Smooth muscle cell (in vitro differentiated cells): ENCODE data around the gene TXNDC11. TPM values are rescaled to one million over a fixed set of nuclear protein-coding genes. Genes with fewer than 3 reads are reported as not detected.

Source experiments
- DNase-seq: peaks from one replicate; lab custom pipeline; 2025; ENCODE audit not compliant: unreplicated experiment; lab: John Stamatoyannopoulos, UW
- H2AFZ ChIP-seq: fragments of 200-600 bp; sonication (generic); 2 replicates; pipeline ENCODE4 v1.6.0; 2016; ENCODE audit warnings: antibody characterized with exemption, low read depth, mild to moderate bottlenecking
- H3F3A ChIP-seq: fragments of 200-600 bp; sonication (generic); 2 replicates; pipeline ENCODE4 v1.6.0; 2017; ENCODE audit warnings: antibody characterized with exemption, low read depth
- H3K27ac ChIP-seq: fragments of 200-600 bp; sonication (generic); 2 replicates; pipeline ENCODE4 v1.5.1; 2016; ENCODE audit warnings: low read depth, mild to moderate bottlenecking
- H3K27me3 ChIP-seq: fragments of 200-600 bp; sonication (generic); 2 replicates; pipeline ENCODE4 v1.6.1; 2016; ENCODE audit warnings: low read depth, mild to moderate bottlenecking
- H3K36me3 ChIP-seq: fragments of 200-600 bp; sonication (generic); 2 replicates; pipeline ENCODE4 v1.5.1; 2016; ENCODE audit warnings: low read depth
- H3K4me1 ChIP-seq: fragments of 200-600 bp; sonication (generic); 2 replicates; pipeline ENCODE4 v1.5.1; 2016; ENCODE audit warnings: low read depth
- H3K4me2 ChIP-seq: fragments of 200-600 bp; sonication (generic); 2 replicates; pipeline ENCODE4 v1.6.0; 2016; ENCODE audit warnings: mild to moderate bottlenecking
- H3K4me3 ChIP-seq: fragments of 200-600 bp; sonication (generic); 2 replicates; pipeline ENCODE4 v1.5.1; 2016; ENCODE audit warnings: mild to moderate bottlenecking
- H3K79me2 ChIP-seq: fragments of 200-600 bp; sonication (generic); 2 replicates; pipeline ENCODE4 v1.6.0; 2016; ENCODE audit warnings: low read depth, mild to moderate bottlenecking
- H3K9ac ChIP-seq: fragments of 200-600 bp; sonication (generic); 2 replicates; pipeline ENCODE4 v1.6.0; 2016; ENCODE audit warnings: low read depth
- H3K9me3 ChIP-seq: fragments of 200-600 bp; sonication (generic); replicated peaks from 2 replicates; pipeline ENCODE4 v1.5.1; 2016; ENCODE audit warnings: low read depth
- H4K20me1 ChIP-seq: fragments of 200-600 bp; sonication (generic); 2 replicates; pipeline ENCODE4 v1.6.0; 2016; ENCODE audit warnings: low read depth
- CTCF ChIP-seq: fragments of 200-600 bp; sonication (generic); IDR thresholded peaks from 2 replicates; pipeline ENCODE4 v1.5.1; 2017; ENCODE audit warnings: borderline replicate concordance, mild to moderate bottlenecking, antibody characterized with exemption; ENCODE audit not compliant: insufficient read depth, poor library complexity, severe bottlenecking
- WGBS: methylation state at CpG from one replicate; pipeline ENCODE4 v1.1.7; 2016; ENCODE audit warnings: low lambda C conversion rate; 5-methylcytosine and 5-hydroxymethylcytosine counted together
- polyA plus RNA-seq: library from polyadenylated mRNA; unstranded; fragments of >200 nt; fragmentation: Nextera tagmentation; extraction: Ambion mirVana; gene quantifications from 2 replicates; pipeline ENCODE4 v1.2.1, GENCODE V29; 2016
- total RNA-seq: library from RNA; depleted of rRNA; stranded (reverse); fragments of >200 nt; gene quantifications from 2 replicates; pipeline ENCODE4 v1.2.3, GENCODE V29; 2014

TXNDC11 gene
- total and polyA plus RNA-seq, 2 experiments from 2014 or later, result 27.3 to 30.8 TPM

DNA sequence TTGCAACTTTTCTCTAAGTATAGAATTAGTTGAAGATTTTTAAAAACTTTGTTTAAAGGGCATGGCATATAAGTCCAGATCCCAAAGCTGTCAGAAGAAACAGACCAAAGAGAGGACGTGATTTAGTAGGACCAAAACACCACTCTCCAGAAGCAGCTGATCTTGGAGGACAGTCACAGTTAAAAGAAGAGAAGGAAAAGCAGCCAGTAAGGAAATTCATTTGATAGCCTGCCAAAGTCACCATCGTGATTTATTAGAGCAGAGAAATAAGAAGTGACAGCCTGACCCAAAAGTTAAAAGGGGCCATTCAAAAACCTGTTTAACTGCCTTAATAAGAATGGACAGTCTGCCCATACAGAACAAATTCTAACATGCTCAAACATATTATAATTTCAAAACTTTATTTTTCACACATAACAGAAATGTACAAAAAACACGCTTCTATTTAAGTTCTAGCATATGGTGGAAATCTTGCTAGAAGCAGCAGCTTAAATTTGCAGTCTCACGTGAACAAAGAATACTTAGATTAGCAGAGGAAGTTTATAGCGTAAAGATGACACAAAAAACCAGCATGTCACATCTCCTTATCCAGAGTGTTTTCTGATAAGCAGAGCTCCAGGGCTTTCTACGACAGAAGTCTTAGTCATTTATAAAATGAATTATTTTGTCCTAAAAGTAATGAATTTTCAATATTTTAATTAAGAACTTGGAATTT is 37.2 kb downstream of the TXNDC11 start:
- no peak overlapping the region for H3K9ac ChIP-seq
- H3K4me2 ChIP-seq, result no peak overlapping the region
- H3K9me3 ChIP-seq, result no peaks in the 10 kb centered on the region
- peaks cover 4% of the 10 kb centered on the region for H3K36me3 ChIP-seq
- DNase-seq, result no peak
- H3K4me1 ChIP-seq, result no peaks in the 10 kb centered on the region
- peaks cover 18% of the 10 kb centered on the region for H3K79me2 ChIP-seq
- H3F3A ChIP-seq, result no peaks in the 10 kb centered on the region
- H4K20me1 ChIP-seq, result peaks cover 91% of the 10 kb centered on the region
- H3K27ac ChIP-seq, result no peak overlapping the region
- 57% methylated on average over 6 of the region's 6 CpGs for WGBS
- H3K27me3 ChIP-seq, result no peaks in the 10 kb centered on the region
- TF ChIP-seq CTCF, result no peak
- H2AFZ ChIP-seq, result no peak overlapping the region
- no peak overlapping the region for H3K4me3 ChIP-seq

DNA sequence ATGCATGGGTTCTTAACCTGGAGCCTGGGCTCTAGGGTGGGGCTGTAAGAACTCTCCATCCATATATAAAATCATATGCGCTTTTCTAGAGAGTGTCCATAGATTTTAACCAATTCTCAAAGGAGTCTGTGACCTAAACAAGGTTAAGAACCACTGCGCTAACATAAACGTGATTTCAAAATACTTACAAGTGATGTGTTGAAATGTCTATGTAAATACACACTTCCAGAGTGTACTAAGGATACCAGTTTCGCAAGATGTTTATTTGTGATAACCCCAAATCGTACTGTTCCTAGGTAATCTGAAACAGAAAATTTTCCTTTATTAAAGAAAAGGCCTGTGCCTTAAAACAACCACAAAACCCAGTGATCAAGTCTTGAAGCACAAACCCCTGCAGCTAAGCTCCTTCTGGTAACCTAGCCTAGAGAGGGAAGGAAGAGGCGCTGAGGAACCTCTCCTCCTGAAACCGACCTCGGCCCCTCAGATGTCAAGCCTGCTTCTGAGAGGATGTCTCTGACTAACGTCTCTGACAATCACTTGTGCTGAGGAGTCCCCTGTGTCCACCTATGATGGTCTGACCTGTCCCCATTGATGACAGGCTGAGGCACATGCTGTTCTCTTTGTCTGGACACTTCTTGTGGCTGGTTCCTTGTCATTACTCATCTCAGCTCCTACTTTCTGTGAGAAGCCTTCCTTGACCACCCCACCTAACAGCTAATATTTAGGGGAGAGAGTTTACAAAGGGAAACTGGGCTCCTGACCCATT is 42.2 kb downstream of the TXNDC11 start:
- Histone ChIP-seq H3K27me3 (no peaks in the 10 kb centered on the region), H3K9ac (no peak overlapping the region), H3F3A (no peaks in the 10 kb centered on the region), H3K4me1 (no peaks in the 10 kb centered on the region), H3K9me3 (no peaks in the 10 kb centered on the region), H3K4me2 (no peak overlapping the region), H3K4me3 (no peak overlapping the region), H3K36me3 (no peaks in the 10 kb centered on the region), H4K20me1 (peaks cover 87% of the 10 kb centered on the region), H3K27ac (no peak overlapping the region), H2AFZ (no peak overlapping the region), H3K79me2 (peaks cover 10% of the 10 kb centered on the region)
- TF ChIP-seq CTCF, result no peak
- DNase-seq, result no peak
- 88% methylated on average over 9 of the region's 9 CpGs for WGBS

GRCh38 chr16:11699234-11699894 is 43.3 kb downstream of the TXNDC11 start:
- Histone ChIP-seq H3F3A (no peaks in the 10 kb centered on the region), H3K36me3 (no peaks in the 10 kb centered on the region), H3K4me2 (no peak overlapping the region), H4K20me1 (peaks cover 82% of the 10 kb centered on the region), H3K9me3 (no peaks in the 10 kb centered on the region), H3K9ac (no peak overlapping the region), H3K79me2 (peaks cover 6% of the 10 kb centered on the region), H3K27me3 (no peaks in the 10 kb centered on the region), H3K4me1 (no peaks in the 10 kb centered on the region), H3K27ac (no peak overlapping the region), H3K4me3 (no peak overlapping the region), H2AFZ (no peak overlapping the region)
- TF ChIP-seq CTCF, result no peak
- WGBS, result 92% methylated on average over 10 of the region's 10 CpGs
- no peak for DNase-seq
